NCI-H510A (cell line): ENCODE data around the gene ATP2C1.
"Not testable (repeated sequence)": the region's sequence is repeated elsewhere in the genome, so short reads cannot be mapped to it uniquely, and the experiment has no call there.

Experiments
- DNase-seq: peaks from one replicate; lab custom pipeline; 2025; lab: John Stamatoyannopoulos, UW

ATP2C1 gene

GRCh38 chr3:130893376-130894129, at the start of gene ATP2C1:
ATP2C1 (plus strand) TSS chr3:130894084; CDS start chr3:130894770, 686 bp downstream.
- DNase-seq: peak; percentile 87

DNA sequence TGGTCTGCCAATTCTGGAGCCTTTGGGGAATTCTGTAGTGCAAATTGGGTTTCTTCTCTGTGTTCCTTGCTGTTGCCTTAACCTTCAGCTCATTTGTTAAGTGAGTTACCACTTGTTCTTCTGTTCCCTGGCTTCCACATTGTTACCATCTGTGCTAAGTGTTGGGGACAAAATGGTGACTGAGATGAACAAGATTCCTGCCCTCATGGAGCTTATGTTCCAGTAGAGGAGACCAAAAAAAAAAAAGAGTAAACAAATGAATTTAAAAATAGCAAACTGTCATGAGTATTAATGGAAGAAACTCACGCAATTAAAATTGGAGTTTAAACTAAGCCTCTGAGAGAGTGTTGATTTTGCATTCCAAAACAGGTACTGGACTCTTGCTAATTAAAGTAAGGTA, 49.4 kb upstream of the ATP2C1 start:
- no peak for DNase-seq

DNA sequence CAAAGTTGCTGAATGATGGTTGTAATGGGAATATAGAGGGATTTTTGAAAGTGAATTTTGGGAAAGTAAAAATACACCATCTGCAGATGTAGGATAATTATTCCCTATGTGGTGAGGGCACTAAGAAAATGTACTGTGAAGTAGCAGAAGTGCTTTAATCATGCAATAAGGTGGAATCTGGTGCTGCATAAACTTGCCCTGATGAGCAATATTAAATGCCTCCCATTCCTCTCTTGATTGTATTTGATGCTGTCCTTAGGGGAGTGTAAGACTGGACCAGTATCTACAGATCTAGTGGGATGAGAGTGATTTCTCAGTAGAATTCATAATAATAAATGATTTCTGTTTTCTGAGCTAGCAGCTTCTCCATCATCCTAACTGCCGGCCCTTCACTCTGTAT, 47.7 kb upstream of the ATP2C1 start:
- no peak for DNase-seq

GRCh38 chr3:130849091-130849552, 44.8 kb upstream of the ATP2C1 start:
- DNase-seq: peak; percentile 80

DNA sequence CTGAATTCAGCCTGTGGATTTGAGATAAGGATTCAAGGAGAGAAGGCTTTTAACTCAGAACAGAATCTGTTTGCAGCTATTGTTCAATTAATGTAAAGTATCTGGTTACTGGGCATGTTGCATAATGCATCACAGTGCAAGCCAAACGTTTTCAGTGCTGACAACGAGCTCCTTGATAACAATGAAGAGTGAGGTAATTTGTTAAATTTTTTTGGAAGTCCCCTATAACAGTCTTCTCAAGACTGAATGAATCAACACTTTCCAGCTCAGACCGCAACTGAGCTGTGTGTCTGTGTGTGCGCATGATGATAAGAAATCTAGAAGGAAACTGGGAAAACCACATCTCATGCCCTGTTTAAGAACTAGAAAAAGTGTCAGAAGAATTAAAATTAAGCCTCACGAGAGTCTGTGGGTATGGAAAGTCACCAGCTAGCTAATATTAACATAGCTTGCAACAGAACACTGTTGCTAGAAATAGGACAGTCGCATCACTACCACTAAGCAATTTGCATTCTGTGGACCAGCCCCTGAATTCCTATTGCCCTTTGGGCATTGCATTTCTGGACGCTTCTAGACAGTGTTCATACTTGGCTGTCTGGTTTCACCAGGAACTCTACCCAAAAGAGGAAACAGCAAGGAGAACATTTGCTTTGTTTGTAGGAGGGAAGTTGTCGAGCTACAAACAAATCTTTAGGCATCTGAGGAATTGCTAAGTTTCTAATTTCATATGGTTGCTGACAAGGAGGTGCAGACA, 43.7 kb upstream of the ATP2C1 start:
- no peak for DNase-seq

DNA sequence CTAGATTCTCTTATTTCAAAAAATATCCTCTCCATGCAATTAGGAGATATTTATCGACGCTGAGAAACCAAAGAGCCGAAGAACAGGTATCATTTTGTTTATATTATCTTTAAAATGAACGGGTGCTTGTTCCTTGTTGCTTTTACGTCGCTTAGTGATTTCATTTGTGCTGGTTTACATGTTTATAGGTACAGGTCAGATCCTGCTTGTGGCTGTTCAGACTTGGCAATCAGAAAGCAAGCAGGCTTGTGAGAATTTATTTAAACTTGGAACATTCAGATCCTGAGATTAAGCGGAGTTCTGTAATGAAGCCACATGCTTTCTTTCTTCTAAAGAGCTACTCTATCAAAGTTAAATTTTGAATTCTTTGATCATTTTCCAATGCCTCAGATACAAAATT, 43.0 kb upstream of the ATP2C1 start:
- DNase-seq: no peak

GRCh38 chr3:130851277-130851676, 42.6 kb upstream of the ATP2C1 start:
- DNase-seq: no peak

DNA sequence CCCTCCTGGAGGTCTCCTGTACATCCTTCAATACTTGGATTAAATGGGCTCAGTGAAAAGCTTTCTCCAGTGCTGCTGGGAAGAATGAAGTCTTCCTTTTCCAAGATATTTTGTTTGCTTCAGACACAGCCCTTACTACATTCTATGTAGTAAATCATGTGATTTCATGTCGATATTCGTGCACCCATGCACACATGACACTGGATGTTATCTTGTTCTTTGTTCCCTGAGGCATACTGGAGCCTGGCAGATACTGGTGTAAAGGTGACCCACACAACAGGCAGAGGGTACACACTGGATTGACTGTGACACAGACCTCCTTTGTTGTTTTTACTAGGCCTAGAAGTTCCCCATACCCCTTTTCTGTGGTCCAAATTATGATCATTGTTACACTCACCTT, 40.3 kb upstream of the ATP2C1 start:
- DNase-seq: no peak

GRCh38 chr3:130854208-130854864, 39.5 kb upstream of the ATP2C1 start:
- DNase-seq: no peak

DNA sequence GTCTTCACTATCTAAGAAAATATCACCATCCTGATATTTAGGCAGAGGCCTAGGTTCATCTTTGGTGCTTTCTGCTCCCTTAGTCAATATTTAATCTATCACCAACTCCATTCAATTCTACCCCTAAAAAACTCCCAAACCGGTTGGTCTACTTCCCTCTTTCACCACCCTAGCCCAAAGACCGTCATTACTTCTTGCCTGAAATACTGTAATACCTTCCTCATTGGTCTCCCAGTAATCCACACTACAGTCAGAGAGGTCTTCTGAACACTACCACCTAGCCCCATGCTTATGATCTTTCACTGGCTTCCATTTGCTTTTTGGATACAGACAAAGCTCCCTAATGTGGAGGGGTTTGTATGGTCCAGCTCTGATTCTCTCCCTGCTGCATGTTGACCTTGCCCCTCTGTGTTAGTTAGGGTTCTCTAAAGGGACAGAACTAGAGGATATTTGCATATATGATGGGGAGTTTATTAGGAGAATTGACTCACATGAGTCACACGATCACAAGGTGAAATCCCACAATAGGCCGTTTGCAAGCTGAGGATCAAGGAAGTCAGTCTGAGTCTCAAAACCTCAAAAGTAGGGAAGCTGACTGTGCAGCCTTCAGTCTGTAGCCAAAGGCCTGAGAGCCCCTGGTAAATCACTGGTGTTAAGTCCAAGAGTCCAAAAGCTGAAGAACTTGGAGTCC, 36.4 kb upstream of the ATP2C1 start:
- DNase-seq: no peak

DNA sequence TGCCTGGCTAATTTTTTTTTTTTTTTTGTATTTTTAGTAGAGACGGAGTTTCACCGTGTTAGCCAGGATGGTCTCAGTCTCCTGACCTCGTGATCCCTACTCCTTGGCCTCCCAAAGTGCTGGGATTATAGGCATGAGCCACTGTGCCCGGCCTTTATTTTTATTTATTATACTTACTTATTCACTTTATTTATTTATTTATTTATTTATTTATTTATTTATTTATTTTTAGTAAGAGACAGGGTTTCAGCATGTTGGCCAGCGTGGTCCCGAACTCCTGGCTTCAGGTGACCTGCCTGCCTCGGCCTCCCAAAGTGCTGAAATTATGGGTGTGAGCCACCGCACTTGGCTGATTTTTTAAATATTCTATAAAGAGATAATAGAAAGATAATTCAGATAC, 31.8 kb upstream of the ATP2C1 start:
- not testable (repeated sequence) for DNase-seq

DNA sequence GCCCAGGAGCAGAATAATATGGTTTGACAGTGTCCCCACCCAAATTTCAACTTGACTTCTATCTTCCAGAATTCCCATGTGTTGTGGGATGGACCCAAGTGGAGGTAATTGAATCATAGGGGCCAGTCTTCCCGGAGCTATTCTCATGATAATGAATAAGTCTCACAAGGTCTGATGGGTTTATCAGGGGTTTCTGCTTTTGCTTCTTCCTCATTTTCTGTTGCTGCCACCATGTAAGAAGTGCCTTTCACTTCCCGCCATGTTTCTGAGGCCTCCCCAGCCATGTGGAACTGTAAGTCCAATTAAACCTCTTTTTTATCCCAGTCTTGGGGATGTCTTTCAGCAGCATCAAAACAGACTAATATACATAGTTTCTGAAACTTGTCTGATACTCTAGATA, 28.4 kb upstream of the ATP2C1 start:
- DNase-seq: no peak

DNA sequence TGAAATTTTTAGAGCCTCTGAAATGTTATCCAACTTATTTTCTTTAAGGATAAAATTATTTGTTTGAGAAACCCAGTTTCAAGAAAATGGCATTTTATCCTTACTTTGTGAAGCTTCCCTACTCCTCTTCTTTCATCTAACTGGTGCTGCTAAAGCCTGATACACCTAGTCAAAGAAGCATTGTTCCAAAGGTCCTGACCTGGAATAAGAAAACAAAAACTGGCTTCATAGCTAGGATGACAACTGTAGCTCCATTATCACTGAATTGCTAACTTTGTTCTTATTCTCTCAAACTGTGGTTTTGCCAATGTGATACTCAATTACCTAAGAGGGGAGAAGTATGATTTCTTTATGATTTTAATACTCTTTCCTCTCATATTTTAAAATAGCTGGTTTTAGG, 27.6 kb upstream of the ATP2C1 start:
- no peak for DNase-seq

GRCh38 chr3:130870423-130870822, 23.5 kb upstream of the ATP2C1 start:
- no peak for DNase-seq

GRCh38 chr3:130876594-130876993, 17.3 kb upstream of the ATP2C1 start:
- no peak for DNase-seq

DNA sequence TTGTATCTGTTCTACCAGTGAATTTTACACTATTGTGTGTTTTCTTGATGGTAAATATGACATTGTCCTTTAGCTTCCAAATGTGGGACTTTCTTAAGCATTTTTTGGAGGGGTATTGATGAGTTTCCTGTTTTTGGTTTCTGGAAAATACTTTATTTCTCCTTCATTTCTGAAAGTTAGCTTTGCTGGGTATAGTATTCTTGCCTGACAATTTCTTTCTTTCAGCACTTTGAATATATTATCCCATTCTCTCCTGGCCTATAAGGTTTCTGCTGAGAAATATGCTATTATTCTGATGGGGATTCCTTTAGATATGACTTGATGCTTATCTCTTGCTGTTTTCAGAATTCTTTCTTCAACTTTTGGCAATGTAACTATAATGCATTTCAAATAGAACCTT, 15.4 kb upstream of the ATP2C1 start:
- DNase-seq: no peak

DNA sequence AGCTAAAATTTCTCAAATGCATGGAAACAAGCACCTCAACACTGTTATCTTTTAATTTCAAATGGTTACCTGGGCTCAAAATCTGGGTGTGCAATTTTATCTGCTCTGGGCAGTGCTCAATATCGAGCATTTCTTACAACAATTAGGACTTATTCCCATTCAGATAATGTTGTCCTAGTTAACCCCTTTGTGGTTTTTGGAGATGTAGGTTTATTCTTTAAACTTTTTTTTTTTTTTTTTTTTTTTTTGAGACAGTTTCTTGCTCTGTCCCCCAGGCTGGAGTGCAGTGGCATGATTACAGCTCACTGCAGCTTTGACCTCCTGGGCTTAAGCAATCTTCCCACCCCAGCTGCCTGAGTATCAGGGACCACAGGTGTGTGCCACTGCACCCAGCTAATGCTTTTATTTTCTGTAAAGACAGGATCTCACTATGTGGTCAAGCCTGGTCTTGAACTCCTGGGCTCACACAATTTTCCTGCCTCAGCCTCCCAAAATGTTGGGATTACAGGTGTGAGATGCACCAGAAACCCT, 4.4 kb upstream of the ATP2C1 start:
- DNase-seq: no peak

DNA sequence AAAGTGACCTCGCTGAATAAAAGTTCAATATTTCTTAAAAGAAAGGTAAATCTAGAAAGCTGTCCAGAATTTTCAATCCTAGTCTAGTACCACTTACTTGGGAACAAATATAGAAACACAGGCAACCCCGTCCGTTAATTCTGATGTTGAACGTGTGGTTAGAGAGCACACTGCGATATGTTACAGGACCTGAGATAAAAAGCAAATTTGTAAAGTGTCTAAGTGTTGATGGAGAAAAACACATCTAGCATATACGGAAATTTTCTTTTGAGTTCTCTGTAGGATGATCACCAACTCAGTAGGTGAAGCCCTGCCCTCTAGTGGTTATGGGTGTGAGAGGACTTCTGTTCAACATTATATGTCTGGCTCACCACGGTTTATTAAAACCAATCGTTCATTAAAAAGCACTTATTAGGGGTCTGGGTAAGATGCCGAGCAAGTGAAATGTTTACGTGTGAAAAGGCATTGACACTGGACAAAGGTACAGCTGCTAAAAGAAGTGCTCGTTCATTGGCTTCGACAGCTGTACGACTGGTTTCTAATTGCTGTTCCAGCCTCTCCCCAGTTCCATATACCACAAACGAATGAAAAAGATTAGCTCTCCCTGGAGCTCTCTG, 1.0 kb upstream of the ATP2C1 start:
- peak; percentile 55 for DNase-seq

DNA sequence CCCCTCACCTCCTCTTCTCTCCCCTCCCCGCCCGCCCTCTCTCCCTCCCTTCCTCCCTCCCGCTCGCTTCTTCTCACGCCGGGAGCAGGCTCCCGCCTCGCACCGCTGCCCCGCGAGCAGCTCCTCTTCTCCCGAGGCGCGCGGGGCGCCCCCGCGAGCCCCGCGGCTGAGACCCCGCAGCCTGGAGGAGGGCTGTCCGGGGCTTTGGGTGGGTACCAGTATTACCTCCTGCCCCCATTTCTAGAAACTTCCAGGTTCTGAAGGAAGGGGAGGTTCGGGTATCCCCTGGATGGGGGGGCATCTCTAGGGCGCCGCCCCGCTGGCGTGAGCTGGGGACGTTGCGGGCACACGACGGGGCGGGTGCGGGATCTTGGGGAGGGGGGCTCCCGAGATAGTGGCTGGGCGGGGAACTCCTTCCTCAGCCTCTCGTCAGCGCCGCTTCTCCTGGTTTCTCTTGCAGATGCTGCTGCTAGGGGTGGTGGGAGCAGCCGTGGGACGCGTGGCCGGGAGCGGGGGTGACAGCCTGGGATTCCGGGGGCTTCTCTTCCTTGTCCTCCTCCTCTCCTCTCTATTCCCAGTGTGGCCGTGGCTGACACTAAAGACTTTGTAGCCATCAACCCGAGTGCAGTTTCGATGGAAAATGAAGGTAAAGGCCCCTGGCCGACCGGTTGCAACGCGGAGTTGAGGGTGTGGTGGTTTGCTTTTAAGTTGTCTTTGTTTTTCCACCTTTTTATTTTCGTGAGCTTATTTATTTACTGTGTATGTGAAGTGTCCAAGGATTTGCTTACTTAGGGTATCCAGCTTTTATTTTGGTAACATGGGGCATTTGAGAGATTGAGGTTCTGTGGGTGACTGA, 474 bp downstream of the ATP2C1 start:
- DNase-seq: no peak

GRCh38 chr3:130894986-130895280, 1.0 kb downstream of the ATP2C1 start:
- DNase-seq: no peak
